AG09309 (cell line): ENCODE measurements around the gene NKX1-1.

ENCODE experiments used
- DNase-seq: peaks from one replicate; pipeline ENCODE4 v3.0.0-alpha.2; 2010; ENCODE audit warnings: low read depth
- H3K4me3 ChIP-seq: 2 replicates; pipeline ENCODE4 v1.5.1; 2011; ENCODE audit warnings: mild to moderate bottlenecking, low read depth, low read length, moderate library complexity; ENCODE audit not compliant: control insufficient read depth
- TF ChIP-seq, protein P1 (sequence below): IDR thresholded peaks from 2 replicates; pipeline ENCODE4 v1.5.1; 2011; ENCODE audit warnings: mild to moderate bottlenecking, low read depth, low read length, inconsistent platforms; ENCODE audit not compliant: insufficient read depth, control insufficient read depth; ENCODE audit errors: missing control alignments

The NKX1-1 gene

DNA sequence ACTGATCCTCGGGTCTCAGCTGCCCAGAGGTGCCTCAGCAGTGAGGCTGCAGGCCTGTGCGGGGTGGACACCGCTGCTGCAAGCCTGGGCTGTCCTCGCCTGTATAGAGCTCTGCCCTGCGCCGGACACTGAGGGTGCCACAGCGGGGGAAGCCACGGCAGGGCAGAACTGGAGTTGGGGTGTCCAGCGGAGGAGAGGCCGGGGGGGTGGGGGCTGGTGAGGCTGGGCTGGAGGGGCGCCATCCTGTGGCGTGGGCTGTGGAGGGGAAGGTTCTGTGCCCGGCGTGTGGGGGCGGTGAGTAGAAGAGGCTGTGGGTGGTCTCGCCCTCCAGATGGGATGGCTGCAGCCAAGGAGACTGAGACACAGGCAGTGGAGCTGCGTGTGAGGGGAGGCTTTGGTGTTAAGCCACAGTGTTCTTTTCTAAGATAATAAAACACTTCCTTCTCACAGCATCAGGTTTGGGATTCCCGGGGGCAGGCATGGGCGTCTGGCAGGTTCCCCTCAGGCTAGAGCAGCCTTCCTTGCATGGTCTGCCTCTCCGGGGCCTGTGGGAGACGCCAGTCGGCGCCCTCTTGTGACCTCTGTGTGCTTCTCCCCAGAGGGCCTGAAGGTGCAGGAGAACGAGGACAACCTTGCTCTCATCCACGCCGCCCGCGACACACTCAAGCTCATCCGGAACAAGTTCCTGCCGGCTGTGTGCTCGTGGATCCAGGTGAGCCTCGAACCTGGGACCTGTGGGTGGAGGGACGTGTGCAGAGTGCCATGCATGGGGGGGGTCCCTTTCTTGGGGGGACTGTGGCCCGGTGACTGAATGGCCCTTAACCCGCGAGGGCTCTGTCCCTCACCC lies 51.9 kb downstream of the NKX1-1 start:
- TF ChIP-seq, protein P1, sequence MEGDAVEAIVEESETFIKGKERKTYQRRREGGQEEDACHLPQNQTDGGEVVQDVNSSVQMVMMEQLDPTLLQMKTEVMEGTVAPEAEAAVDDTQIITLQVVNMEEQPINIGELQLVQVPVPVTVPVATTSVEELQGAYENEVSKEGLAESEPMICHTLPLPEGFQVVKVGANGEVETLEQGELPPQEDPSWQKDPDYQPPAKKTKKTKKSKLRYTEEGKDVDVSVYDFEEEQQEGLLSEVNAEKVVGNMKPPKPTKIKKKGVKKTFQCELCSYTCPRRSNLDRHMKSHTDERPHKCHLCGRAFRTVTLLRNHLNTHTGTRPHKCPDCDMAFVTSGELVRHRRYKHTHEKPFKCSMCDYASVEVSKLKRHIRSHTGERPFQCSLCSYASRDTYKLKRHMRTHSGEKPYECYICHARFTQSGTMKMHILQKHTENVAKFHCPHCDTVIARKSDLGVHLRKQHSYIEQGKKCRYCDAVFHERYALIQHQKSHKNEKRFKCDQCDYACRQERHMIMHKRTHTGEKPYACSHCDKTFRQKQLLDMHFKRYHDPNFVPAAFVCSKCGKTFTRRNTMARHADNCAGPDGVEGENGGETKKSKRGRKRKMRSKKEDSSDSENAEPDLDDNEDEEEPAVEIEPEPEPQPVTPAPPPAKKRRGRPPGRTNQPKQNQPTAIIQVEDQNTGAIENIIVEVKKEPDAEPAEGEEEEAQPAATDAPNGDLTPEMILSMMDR = no peak
- H3K4me3 ChIP-seq = no peak overlapping the region
- DNase-seq = no peak

DNA sequence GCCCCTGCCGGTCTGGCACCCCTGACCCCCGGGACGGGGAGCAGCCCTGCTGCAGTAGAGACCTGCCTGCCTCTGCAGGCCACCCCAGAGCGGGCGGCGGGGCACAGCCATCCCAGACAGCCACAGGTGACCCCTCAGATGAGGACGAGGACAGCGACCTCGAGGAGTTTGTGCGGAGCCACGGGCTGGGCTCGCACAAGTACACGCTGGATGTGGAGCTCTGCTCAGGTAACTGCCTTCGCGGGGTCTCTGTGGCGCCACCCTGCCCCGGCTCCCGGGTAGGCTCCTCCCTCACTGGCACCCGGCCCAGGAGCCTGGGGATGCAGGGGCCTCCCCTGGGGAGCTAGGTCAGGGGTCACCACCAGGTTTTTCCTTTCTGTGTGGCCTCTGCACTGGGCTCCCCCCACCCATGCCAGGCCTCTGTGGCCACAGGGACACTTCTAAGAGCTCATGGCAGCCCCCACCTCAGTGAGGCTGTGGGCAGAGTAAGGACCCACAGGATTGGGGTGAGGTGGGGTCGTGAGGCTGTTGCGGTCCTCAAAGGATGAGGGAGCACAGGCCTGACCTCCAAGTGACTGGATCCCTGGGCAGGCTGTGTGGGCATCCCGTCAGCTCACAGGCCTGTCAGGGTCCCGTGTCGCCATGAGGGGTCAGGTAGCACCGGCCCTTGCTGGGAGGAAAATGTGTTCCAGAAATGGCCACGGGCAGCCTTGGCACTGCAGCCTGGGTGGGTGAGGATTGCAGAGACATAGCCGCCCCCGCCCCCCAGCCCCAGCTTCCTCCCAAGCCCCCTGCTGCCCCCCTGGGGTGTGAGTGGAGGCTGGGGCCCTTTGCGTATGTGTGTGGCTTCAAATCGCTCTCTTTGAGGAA lies 52.8 kb downstream of the NKX1-1 start:
- H3K4me3 ChIP-seq = no peak overlapping the region
- TF ChIP-seq, protein P1 = no peak
- DNase-seq = no peak
